A549 (cell line): Measurements from ENCODE around the gene CCDC197. TPM values are rescaled to one million over a fixed set of nuclear protein-coding genes. Genes with fewer than 3 reads are reported as not detected.

Experiments
- ATAC-seq, 2 experiments: fragments of 200-7000 bp in 1 of 2; fragments of >200 bp in 1 of 2; cut with Nextera tagmentation in 1 of 2; cut with Tn5 transposase in 1 of 2; 3 replicates each; pipeline versions ENCODE4 v1.8.0 to v1.9.1; 2018 to 2020; ENCODE audit warnings: mild to moderate bottlenecking in 1 of 2, moderate library complexity in 1 of 2
- CTCF ChIA-PET: fragments of 300-600 bp; sonication (Branson Sonifier 250); formaldehyde crosslinking; extraction: SDS; loops from one replicate; lab custom pipeline; 2021; ENCODE audit warnings: antibody characterized with exemption, inconsistent platforms; lab: Yijun Ruan, JAX
- POLR2A ChIA-PET: fragments of 350-600 bp; formaldehyde crosslinking; extraction: SDS; loops from one replicate; lab custom pipeline; 2021; ENCODE audit warnings: antibody characterized with exemption, inconsistent platforms; lab: Yijun Ruan, JAX
- DNase-seq, 2 experiments: peaks; one replicate each; pipeline versions ENCODE4 v3.0.0 to v3.0.0-alpha.2; 2011 to 2016; ENCODE audit warnings: low read depth in 1 of 2, low spot score in 1 of 2
- FAIRE-seq: peaks from 2 replicates; lab custom pipeline; 2011; peaks lifted over from hg19 to GRCh38; lab: Jason Lieb, UNC
- H3K27ac ChIP-seq, 2 experiments: fragments of >200 bp; sonication (Bioruptor Twin); formaldehyde crosslinking; 3 replicates each; pipeline ENCODE4 v1.5.1; 2016 to 2017
- H3K4me1 ChIP-seq: fragments of >200 bp; sonication (Bioruptor Twin); formaldehyde crosslinking; 3 replicates; pipeline ENCODE4 v1.6.1; 2016
- H3K4me2 ChIP-seq: fragments of >200 bp; sonication (Bioruptor Twin); formaldehyde crosslinking; 3 replicates; pipeline ENCODE4 v1.6.1; 2016
- H3K4me3 ChIP-seq: fragments of >200 bp; sonication (Bioruptor Twin); formaldehyde crosslinking; 3 replicates; pipeline ENCODE4 v1.5.1; 2016
- H3K9me3 ChIP-seq: fragments of >200 bp; sonication (Bioruptor Twin); formaldehyde crosslinking; 3 replicates; pipeline ENCODE4 v1.6.1; 2016
- BHLHE40 ChIP-seq: IDR thresholded peaks from 2 replicates; pipeline ENCODE4 v1.6.1; 2012; ENCODE audit warnings: low read depth, low read length, inconsistent platforms
- CBX2 ChIP-seq: fragments of 200-600 bp; sonication (generic); IDR thresholded peaks from 2 replicates; pipeline ENCODE4 v1.6.1; 2016; ENCODE audit warnings: low read depth, mild to moderate bottlenecking, borderline replicate concordance
- E2F6 ChIP-seq: IDR thresholded peaks from 2 replicates; pipeline ENCODE4 v1.6.1; 2012; ENCODE audit warnings: low read depth, borderline replicate concordance
- EHMT2 ChIP-seq: fragments of 200-600 bp; sonication (generic); IDR thresholded peaks from 2 replicates; pipeline ENCODE4 v1.6.1; 2016; ENCODE audit warnings: antibody characterized with exemption, low read depth, mild to moderate bottlenecking, moderate library complexity
- EP300 ChIP-seq, 2 experiments: fragments of >200 bp; sonication (Bioruptor Twin); formaldehyde crosslinking; IDR thresholded peaks; 2 replicates in 1 of 2; 3 replicates in 1 of 2; pipeline ENCODE4 v1.6.1; 2016 to 2017
- ESRRA ChIP-seq: fragments of 150-350 bp; IDR thresholded peaks from 2 replicates; pipeline ENCODE4 v1.6.1; 2014; ENCODE audit warnings: mild to moderate bottlenecking, low read length, borderline replicate concordance
- FOSB ChIP-seq: fragments of 250-450 bp; sonication (Bioruptor Pico); IDR thresholded peaks from 2 replicates; pipeline ENCODE4 v1.5.0; 2020; ENCODE audit warnings: mild to moderate bottlenecking, moderate library complexity
- HDAC2 ChIP-seq: fragments of 200-600 bp; sonication (generic); IDR thresholded peaks from 2 replicates; pipeline ENCODE4 v1.6.1; 2016
- JUN ChIP-seq, 2 experiments: fragments of >200 bp; sonication (Bioruptor Twin); formaldehyde crosslinking; IDR thresholded peaks; 2 replicates in 1 of 2; 3 replicates in 1 of 2; pipeline ENCODE4 v1.6.1; 2016 to 2017
- MAFK ChIP-seq: fragments of 450-650 bp; IDR thresholded peaks from 2 replicates; pipeline ENCODE4 v1.6.1; 2014; ENCODE audit not compliant: partially characterized antibody
- NFE2L2 ChIP-seq: fragments of 150-350 bp; conservative IDR thresholded peaks from 2 replicates; pipeline ENCODE4 v1.6.1; 2014; ENCODE audit warnings: low read length
- NPAS2 ChIP-seq: fragments of 250-450 bp; sonication (Bioruptor Pico); IDR thresholded peaks from 2 replicates; pipeline ENCODE4 v1.8.0; 2022; ENCODE audit warnings: mild to moderate bottlenecking, moderate library complexity, borderline replicate concordance
- NR3C1 ChIP-seq: fragments of >200 bp; sonication (Bioruptor Twin); formaldehyde crosslinking; IDR thresholded peaks from 3 replicates; pipeline ENCODE4 v1.6.1; 2017
- PHF8 ChIP-seq: fragments of 200-600 bp; sonication (generic); IDR thresholded peaks from 2 replicates; pipeline ENCODE4 v1.6.1; 2016; ENCODE audit warnings: low read depth, mild to moderate bottlenecking, antibody characterized with exemption, moderate library complexity, borderline replicate concordance
- POLR2A ChIP-seq: IDR thresholded peaks from 2 replicates; pipeline ENCODE4 v1.6.1; 2012; ENCODE audit warnings: mild to moderate bottlenecking, low read length
- POLR2AphosphoS2 ChIP-seq: conservative IDR thresholded peaks from 2 replicates; pipeline ENCODE4 v1.6.1; 2012; ENCODE audit warnings: low read length, improper control_type of control experiment, inconsistent platforms
- RAD21 ChIP-seq, 2 experiments: fragments of >200 bp in 1 of 2; sonication (Bioruptor Twin) in 1 of 2; formaldehyde crosslinking in 1 of 2; IDR thresholded peaks in 1 of 2; conservative IDR thresholded peaks in 1 of 2; 2 replicates in 1 of 2; 3 replicates in 1 of 2; pipeline ENCODE4 v1.6.1; 2012 to 2018; ENCODE audit warnings: inconsistent platforms in 1 of 2
- RARB ChIP-seq: fragments of 250-450 bp; sonication (Bioruptor Pico); IDR thresholded peaks from 2 replicates; pipeline ENCODE4 v1.8.0; 2021; ENCODE audit warnings: mild to moderate bottlenecking, moderate library complexity
- RCOR1 ChIP-seq: fragments of 150-350 bp; IDR thresholded peaks from 2 replicates; pipeline ENCODE4 v1.6.1; 2014; ENCODE audit warnings: antibody characterized with exemption, low read length, low read depth
- RNF2 ChIP-seq: fragments of 200-600 bp; sonication (generic); IDR thresholded peaks from 2 replicates; pipeline ENCODE4 v1.6.1; 2016; ENCODE audit warnings: low read depth, mild to moderate bottlenecking, antibody characterized with exemption, moderate library complexity, borderline replicate concordance
- SMC3 ChIP-seq: fragments of >200 bp; sonication (Bioruptor Twin); formaldehyde crosslinking; IDR thresholded peaks from 3 replicates; pipeline ENCODE4 v1.6.1; 2018; ENCODE audit warnings: inconsistent platforms
- SREBF2 ChIP-seq: fragments of 450-650 bp; IDR thresholded peaks from 2 replicates; pipeline ENCODE4 v1.6.1; 2014; ENCODE audit warnings: mild to moderate bottlenecking, moderate library complexity
- ZC3H11A ChIP-seq: fragments of 450-650 bp; IDR thresholded peaks from 2 replicates; pipeline ENCODE4 v1.6.1; 2014; ENCODE audit warnings: antibody characterized with exemption, mild to moderate bottlenecking
- ZFP36 ChIP-seq: fragments of 450-650 bp; IDR thresholded peaks from 2 replicates; pipeline ENCODE4 v1.6.1; 2014; ENCODE audit warnings: borderline replicate concordance; ENCODE audit not compliant: partially characterized antibody
- WGBS: methylation state at CpG from one replicate; pipeline ENCODE4 v1.1.6; 2017; ENCODE audit errors: missing lambda C conversion rate; 5-methylcytosine and 5-hydroxymethylcytosine counted together
- polyA plus RNA-seq, 4 experiments: library from polyadenylated mRNA; depleted of rRNA in 3 of 4; stranded (reverse); fragments of >200 nt; fragmentation: RNase III in 1 of 4; extraction: RNeasy Plus Mini Kit Qiagen cat#74134 plus additional on column Dnase treatment in 1 of 4; gene quantifications; 2 replicates in 3 of 4; 3 replicates in 1 of 4; pipeline ENCODE4 v1.2.3, GENCODE V29; 2011 to 2017
- TF ChIP-seq, protein P1 (sequence below): fragments of 250-450 bp; sonication (Bioruptor Pico); IDR thresholded peaks from 2 replicates; pipeline ENCODE4 v1.5.0; 2021; ENCODE audit warnings: mild to moderate bottlenecking, moderate library complexity, borderline replicate concordance
- TF ChIP-seq, protein P2 (sequence below): fragments of >200 bp; sonication (Bioruptor Twin); formaldehyde crosslinking; IDR thresholded peaks from 3 replicates; pipeline ENCODE4 v1.6.1; 2016

CCDC197 gene
- polyA plus RNA-seq, 2 of the 4 experiments (the other 2 are of a cell fraction), result not detected

DNA sequence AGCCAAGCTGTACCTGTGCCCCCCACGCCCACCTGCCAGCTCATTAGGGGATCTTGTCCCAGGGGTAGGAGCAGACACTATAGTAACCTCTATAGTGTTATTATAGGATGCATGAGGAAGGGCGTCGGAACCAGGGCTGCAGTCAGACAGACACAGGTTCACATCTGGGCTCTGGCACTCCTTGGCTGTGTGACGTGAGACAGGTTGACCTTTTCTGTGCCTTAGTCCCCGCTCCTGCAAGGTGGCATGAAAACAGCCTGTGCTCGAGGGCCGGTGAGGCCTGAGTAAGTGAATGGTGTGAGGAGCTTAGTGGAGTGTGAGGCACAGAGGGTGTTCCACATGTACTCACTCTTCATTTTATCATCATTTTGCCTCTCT is 39.8 kb upstream of the CCDC197 start:
- WGBS, result 92% methylated on average over 7 of the region's 7 CpGs
- H3K4me2 ChIP-seq, result no peak overlapping the region
- peaks cover 22% of the 10 kb centered on the region for H3K4me1 ChIP-seq
- FAIRE-seq (no peak), DNase-seq (no peak), ATAC-seq (no peak)
- H3K4me3 ChIP-seq, result no peak overlapping the region
- CTCF ChIA-PET, result interaction anchor here (2.4 to 29.6 kb wide), 3 partner anchors 10 to 15 kb away, joined by 9 to 601 read pairs (median 601); partner anchors contain the start of gene ASB2
- H3K27ac ChIP-seq, result peak overlapping the region in 1 of 2 experiments; percentile 81; a peak in 2 of 6 replicates
- POLR2A ChIA-PET, result no interaction called here
- no peaks in the 10 kb centered on the region for H3K9me3 ChIP-seq
- no peak for TF ChIP-seq HDAC2
- TF ChIP-seq, protein P1, sequence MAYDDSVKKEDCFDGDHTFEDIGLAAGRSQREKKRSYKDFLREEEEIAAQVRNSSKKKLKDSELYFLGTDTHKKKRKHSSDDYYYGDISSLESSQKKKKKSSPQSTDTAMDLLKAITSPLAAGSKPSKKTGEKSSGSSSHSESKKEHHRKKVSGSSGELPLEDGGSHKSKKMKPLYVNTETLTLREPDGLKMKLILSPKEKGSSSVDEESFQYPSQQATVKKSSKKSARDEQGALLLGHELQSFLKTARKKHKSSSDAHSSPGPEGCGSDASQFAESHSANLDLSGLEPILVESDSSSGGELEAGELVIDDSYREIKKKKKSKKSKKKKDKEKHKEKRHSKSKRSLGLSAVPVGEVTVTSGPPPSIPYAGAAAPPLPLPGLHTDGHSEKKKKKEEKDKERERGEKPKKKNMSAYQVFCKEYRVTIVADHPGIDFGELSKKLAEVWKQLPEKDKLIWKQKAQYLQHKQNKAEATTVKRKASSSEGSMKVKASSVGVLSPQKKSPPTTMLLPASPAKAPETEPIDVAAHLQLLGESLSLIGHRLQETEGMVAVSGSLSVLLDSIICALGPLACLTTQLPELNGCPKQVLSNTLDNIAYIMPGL (CRISPR knock-in tag), result no peak
- TF ChIP-seq EHMT2, result no peak
- TF ChIP-seq RAD21 (conservative IDR thresholded peaks at IDR 0.05 in 1 of 2, IDR thresholded peaks at IDR 0.05 in 1 of 2), result no peak
- TF ChIP-seq CBX2, result no peak
- no peak for TF ChIP-seq JUN (IDR thresholded peaks at IDR 0.05)
- no peak for TF ChIP-seq SREBF2
- TF ChIP-seq RNF2, result no peak
- TF ChIP-seq ESRRA, result no peak
- TF ChIP-seq NR3C1, result no peak
- no peak for TF ChIP-seq NFE2L2
- TF ChIP-seq RCOR1, result no peak
- no peak for TF ChIP-seq ZFP36
- no peak for TF ChIP-seq PHF8
- TF ChIP-seq MAFK, result no peak
- TF ChIP-seq NPAS2, result no peak
- no peak for TF ChIP-seq FOSB (CRISPR knock-in tag)

DNA sequence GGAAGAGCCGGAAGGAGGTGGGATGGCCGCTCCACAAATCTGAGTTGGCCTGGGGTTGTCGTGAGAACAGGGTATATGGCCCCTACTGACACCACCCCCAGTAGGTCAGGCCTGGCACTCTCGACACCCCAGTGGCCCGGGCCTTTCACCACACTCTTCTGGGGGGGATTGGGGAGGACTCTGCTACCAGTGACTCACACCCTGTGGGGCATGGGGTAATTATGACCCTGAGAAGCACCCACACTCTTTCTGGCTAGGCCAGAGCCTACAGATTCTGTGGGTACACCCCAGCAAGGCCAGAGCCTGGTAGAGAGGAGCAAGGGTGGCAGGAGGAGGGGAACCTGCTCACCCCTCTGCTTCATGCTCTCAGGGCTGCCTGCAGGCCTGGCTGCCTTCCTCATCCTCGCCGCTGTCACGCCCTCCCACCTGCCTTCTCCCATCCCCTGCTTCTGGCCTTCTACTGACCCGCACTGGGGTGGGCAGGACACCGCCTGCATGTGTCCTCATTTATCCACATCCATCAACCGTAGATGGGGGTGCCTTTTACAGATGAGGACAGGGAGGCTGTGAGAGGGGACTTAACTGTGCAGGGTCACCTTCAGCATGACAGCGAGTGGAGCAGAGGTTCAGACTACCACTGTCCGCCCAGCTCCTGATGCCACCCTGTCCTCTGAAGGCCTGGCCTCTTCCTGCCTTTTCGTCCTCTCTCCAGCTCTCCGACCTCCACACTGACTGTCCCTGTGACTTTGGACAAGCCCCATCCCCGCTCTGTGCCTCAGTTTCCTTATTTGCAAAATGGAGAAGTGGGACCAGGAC is 39.1 kb upstream of the CCDC197 start:
- 93% methylated on average over 15 of the region's 16 CpGs for WGBS
- Histone ChIP-seq H3K4me3 (no peak overlapping the region), H3K4me2 (no peak overlapping the region), H3K4me1 (peaks cover 22% of the 10 kb centered on the region), H3K9me3 (no peaks in the 10 kb centered on the region), H3K27ac (peak overlapping the region; percentile 16 to 81; a peak in 4 of 6 replicates)
- FAIRE-seq (no peak), ATAC-seq (no peak), DNase-seq (no peak)
- TF ChIP-seq EHMT2, result no peak
- no peak for TF ChIP-seq NPAS2
- TF ChIP-seq SMC3, result no peak
- no peak for TF ChIP-seq ZC3H11A
- no peak for TF ChIP-seq POLR2A
- no peak for TF ChIP-seq E2F6
- no peak for TF ChIP-seq EP300 (IDR thresholded peaks at IDR 0.05)
- TF ChIP-seq, protein P2, sequence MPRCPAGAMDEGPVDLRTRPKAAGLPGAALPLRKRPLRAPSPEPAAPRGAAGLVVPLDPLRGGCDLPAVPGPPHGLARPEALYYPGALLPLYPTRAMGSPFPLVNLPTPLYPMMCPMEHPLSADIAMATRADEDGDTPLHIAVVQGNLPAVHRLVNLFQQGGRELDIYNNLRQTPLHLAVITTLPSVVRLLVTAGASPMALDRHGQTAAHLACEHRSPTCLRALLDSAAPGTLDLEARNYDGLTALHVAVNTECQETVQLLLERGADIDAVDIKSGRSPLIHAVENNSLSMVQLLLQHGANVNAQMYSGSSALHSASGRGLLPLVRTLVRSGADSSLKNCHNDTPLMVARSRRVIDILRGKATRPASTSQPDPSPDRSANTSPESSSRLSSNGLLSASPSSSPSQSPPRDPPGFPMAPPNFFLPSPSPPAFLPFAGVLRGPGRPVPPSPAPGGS, result no peak
- TF ChIP-seq RARB (CRISPR knock-in tag), result no peak
- no peak for TF ChIP-seq BHLHE40
- TF ChIP-seq POLR2AphosphoS2, result no peak
- ChIA-PET POLR2A (no interaction called here), CTCF (interaction anchor here (1.4 to 25.8 kb wide), 4 partner anchors 13 to 34 kb away, joined by 3 to 601 read pairs (median 8); no protein-coding TSS in a partner anchor)
